ENCODE results near the gene TTLL7.
"Not testable (repeated sequence)": the region's sequence is repeated elsewhere in the genome, so short reads cannot be mapped to it uniquely, and the experiment has no call there.

The TTLL7 gene

DNA sequence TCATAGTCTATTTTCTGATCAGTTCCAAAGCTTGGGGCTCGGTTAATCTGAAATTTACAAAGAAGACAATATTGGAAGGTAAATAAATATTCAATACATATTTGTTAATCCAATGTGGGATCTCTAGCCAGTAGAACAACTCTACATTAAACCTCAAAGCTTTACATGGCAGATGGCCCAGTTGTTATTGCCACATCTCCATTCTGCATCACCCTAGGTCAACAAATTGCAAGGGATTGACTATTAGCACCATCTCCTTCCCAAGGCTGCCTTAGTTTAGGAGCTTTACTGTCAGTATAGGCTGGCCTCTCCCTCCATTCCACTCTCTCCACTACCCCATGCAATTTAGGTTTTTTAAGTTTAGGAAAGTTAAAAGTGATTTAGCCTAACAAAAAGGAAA, 69.7 kb downstream of the TTLL7 start:
- no peak for DNase-seq

GRCh38 chr1:83928396-83928795, 70.5 kb downstream of the TTLL7 start:
- DNase-seq = no peak

GRCh38 chr1:83927701-83928100, 71.2 kb downstream of the TTLL7 start:
- no peak for DNase-seq

GRCh38 chr1:83927061-83927460, 71.9 kb downstream of the TTLL7 start:
- DNase-seq = no peak

DNA sequence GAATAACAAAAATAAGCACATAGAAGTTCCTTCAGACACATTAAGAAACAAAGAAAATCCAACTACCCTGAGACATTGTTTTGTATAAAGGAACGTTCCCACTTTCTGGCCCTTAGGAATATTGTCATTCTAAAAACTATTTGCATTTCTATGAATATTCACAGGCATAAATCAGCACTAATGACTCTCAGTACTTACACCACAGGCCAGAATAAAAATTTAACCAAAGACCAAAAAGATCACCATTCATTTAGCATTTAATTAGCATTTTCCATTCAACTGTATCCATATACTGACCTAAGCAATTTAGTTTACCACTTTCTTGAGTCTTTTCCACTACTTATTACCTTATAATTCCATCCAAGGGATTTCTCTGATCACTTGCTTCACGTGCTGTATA, 75.4 kb downstream of the TTLL7 start:
- no peak for DNase-seq

DNA sequence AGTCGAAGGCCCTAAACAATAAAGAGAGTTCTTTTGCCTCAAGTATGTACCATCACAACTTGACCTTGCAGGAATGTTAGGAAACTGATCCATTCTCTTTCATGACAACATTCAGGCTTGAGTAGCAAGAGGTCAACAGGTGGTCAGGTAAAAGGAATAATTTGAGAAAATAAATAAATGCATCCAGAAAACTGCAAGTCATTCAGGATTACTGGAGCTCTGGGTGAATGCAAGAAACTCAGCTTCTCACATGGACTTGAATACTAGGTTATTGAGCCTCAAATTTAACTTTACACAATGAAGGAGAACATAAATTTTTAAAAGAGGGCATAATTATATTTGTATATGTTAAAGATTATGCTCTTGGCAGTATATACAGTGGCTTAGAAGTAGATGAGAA, 76.5 kb downstream of the TTLL7 start:
- no peak for DNase-seq

DNA sequence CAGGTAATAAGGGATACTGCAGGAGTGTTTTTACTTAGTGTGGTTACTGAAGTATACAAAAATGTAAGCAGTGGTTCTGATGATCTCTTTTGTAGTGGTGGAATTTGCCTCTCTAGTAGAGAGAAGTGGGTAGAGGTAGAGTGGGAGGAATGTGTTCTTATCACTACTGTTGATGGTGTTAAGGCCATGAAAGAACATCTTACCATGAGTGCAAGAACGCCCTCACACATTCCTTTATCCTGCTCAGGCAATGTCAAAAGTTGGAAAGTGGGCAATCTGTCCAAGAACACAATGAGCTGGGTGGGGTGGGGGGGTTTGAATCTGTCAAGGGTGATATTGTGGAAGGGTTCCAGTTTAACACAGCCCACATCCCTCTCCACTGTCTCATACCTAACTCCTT, 78.6 kb downstream of the TTLL7 start:
- DNase-seq = no peak

DNA sequence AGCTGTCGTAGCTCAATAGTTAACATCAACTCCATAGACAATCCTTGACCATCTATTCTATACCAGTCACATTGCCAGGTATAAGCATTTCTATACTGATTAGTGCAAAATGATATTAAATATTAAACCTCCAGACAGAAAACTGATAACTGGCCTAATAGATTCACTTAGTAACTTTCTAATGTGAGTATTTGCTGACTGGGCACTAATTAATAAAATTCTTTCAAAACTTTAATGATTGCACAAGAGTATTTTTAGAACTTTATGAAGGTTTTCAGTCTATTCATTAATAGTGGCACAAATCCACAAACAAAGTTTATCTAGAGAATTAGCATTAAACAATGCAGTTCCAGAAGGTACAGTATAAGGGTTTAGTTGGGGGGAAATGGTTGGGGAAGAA, 79.1 kb downstream of the TTLL7 start:
- no peak for DNase-seq

DNA sequence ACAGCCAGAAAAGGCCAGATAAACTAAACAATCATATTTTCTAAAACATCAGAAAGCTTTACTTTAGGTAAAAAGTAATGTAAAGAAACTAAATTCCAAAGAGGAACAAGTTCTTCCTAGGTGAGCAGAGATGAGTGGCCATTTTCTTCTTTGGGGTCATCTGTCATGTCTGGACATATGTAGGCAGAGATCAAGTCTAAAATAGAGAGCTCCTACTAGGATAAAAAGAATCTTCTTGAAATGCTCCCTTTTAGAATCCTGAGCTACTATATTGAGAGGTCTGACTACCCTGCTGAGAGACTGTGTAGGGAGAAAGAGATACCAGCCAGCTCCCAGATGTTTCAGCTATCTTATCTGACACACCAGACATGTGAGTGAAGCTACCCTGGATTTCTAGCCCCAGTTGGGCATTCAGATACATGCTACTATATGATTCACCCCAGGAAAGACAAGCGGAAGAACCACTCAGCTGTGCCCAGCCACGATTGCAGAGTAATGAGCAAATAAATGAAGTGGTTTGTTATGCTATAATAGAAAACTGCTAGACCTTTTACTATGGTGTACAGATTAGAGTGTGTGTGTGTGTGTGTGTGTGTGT, 80.1 kb downstream of the TTLL7 start:
- DNase-seq = no peak

- no peak for DNase-seq
These were observed 81.0 kb downstream of the TTLL7 start for GRCh38 chr1:83917959-83918358.

DNA sequence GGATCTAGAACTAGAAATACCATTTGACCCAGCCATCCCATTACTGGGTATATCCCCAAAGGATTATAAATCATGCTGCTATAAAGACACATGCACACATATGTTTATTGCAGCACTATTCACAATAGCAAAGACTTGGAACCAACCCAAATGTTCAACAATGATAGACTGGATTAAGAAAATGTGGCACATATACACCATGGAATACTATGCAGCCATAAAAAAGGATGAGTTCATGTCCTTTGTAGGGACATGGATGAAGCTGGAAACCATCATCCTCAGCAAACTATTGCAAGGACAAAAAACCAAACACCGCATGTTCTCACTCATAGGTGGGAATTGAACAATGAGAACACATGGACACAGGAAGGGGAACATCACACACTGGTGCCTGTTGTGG, 82.8 kb downstream of the TTLL7 start:
- DNase-seq = not testable (repeated sequence)

DNA sequence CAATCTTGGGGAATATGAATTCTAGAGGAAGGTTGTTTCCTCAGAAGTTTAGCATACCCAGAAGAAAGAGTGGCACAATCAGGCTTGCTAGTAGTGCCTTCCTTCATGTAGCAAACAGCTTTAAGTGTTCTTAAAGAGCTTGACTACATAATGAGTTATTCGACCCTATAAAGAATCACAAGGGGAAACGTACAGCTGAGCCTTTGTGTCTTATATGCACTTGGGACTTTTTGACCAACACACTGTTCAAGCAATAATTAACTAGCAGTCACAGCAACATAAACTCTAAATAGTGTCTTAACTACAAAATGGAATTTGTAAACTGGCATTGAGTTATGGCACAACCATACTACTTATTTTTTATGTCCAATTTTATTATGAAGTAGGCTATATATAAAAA, 86.1 kb downstream of the TTLL7 start:
- DNase-seq = no peak

- no peak for DNase-seq
These were observed 88.5 kb downstream of the TTLL7 start for GRCh38 chr1:83910461-83910860.

DNA sequence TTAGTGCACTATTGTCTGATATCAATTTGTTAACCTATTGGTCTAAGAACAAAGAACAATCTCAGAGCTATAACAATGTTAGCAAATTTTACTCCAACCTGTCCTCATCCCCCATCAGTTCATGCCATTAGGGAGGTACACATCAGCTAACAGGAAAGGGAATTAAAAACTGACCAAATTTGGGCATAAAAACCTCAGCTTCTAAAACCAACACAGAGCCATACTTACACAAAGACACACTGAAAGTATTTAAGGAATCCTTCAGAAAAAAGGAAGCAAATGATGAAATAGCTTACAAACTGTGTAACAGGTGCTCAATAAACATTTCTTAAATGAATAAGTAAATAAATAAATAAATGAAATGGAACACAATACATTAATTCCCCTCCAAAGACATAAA, 89.2 kb downstream of the TTLL7 start:
- DNase-seq = no peak

GRCh38 chr1:83905315-83905907, 93.5 kb downstream of the TTLL7 start:
- no peak for DNase-seq

DNA sequence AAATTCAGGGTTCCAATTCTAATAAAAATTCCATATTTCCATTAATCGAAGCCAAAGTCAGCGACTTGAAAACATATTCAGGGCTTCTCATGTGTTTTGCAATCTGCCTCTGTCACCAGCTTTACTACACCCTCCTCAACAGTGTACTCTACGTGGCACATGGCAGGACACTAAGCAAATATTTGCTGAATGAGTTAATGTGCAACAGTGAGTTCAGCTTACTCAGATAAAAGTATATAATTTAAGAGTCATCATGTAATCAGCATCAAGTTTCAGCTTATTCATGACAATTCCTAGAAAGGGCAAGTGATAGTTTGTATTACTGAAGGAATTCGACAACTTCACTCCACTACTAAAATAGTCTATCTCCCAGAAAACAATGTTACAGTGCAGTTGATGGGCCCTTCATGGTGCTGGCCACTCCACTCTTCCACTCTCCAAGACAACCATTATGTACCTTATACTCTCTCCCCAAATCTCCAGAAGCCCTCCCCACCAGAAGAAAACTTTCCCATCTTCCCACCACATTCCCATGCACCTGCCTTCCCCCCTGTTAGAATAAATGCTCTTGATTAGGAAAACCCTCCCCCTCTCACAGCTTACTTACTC, 97.3 kb downstream of the TTLL7 start:
- DNase-seq = no peak

DNA sequence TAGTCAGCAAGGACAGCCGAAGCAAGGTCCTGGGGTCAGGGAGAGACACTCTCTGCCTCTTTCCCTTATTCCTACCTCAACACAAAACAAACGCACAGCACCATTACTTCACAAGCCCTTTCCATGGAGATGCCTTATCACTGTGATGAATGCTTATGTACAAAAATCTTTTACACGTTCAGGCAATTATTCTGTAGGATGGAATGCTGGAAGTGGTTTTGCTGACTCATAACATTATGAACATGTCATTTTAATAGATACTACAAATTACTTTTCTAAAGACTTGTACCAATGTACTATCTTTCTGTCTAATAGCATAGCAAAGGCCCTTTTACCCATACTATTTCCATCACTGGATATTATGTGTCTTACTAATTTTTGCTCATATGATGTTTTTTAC, 98.4 kb downstream of the TTLL7 start:
- DNase-seq = no peak

DNA sequence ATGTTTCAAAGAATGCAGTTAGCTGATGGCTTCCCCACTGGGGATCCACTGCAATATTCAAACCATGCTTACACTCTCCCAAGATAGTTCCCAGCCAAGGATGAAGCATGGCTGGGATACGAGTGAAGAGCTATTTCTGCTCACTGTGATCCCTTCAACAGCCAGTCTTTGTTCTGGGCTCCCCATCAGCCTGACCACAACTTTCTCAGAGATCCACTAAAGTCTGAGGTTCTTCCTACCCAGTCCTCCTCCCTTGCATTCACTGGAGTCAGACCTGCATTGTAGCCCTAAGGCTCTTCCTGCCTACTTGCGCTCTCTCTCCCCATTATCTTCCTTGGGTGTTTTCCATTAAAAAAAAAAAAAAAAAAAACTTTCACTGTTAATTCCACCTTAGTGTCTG, 101.4 kb downstream of the TTLL7 start:
- DNase-seq = no peak

DNA sequence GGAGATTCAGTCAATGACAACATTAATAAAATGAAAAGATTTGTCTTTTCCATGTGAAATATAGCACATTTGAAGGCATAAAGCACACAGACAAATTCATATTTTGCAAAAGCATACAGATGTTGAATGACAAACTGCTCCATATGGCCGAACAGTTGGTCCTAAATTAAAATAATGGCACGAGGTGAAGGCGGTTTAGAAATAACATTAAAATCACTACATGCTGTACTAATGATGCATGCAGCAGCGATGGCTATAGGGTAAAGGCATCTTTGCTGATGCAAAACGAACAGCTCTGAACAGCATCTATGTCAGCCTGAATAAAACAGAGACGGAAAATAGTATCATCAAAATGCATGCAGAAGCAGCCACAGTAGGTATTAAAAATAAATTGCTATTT, 102.6 kb downstream of the TTLL7 start:
- DNase-seq = no peak

DNA sequence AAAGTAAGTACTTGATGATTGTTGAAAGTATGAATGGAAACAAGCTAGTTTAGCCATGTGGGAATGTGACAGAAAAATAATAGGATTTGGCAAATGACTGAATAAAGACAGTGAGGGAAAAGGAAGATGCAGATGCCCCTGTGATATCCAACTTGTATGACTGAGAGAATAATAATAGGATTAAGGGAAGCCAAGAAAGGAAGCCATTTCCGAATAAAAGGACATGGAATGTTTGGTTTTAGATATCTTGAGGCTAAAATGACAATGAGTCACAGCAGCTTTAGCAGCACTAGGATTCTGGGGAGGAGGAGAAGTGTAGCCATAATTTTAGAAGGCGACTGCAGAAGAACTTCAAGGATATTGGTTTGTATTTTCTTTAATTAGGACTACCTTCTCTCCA, 109.2 kb downstream of the TTLL7 start:
- DNase-seq = no peak

GRCh38 chr1:83887483-83887882, 111.4 kb downstream of the TTLL7 start:
- DNase-seq = no peak

- DNase-seq = no peak
These were observed 115.0 kb downstream of the TTLL7 start for GRCh38 chr1:83883979-83884378.

DNA sequence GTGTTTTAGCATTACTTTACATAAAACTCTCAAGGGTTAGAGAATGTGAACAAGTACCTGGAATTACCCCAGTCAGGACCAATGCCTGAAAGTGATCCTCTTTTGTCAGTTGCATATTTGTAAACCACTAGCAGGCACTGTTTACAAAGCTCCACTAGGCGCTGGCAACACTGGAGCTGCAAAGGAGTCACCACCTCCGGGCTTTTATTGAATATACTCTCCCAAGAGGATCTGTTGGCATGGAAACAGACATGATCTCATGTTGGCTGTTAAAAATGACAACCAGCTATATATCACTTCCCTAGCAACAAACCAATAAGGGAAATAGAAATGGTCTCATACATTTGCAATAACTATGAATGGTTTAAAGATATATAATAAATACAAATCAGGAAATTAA, 116.0 kb downstream of the TTLL7 start:
- DNase-seq = no peak

DNA sequence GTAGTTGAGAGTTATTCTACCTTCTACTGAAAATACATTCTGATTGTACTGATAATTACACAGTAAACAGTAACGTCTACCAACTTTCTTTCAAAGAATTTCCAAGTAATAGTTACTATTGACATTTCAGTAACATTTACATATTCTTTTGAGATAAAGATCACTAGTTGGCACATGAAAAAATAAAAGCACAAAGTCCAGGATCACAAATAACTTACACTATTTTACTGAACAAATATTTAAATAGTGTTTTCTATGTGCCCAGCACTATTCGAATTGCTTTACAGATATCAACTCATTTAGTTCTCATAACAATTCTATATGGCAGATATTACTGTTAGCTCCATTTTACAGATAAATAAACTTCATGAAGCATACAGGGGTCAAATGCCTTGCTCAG, 126.4 kb downstream of the TTLL7 start:
- DNase-seq = no peak

GRCh38 chr1:83864991-83865390, 133.9 kb downstream of the TTLL7 start:
- no peak for DNase-seq
